GM19455 (cell line): ENCODE measurements around the gene HOXA3.

ENCODE experiments used
- ATAC-seq: cut with Tn5 transposase; IDR thresholded peaks from one replicate; pipeline ENCODE4 v1.9.1; 2021; ENCODE audit not compliant: unreplicated experiment

HOXA3 gene

DNA sequence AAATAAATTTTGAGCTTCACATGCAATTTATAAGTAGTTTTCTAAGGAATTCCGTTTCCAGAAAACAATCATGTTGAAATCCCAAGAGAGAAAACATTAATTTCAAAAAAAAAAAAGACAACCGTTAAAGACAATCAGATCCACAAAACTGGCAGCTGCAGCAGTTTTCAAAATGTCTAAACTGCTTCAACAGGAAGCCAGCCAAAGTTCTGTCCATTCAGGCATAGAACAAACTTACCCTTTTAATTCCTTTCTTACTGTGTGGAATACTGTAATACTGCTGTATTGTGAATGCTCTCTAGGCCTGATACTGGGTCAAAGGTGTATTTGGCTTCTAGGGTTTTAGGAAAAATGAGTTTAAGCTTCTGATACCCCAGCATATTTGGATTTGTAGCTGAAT, 88.2 kb downstream of the HOXA3 start:
- no peak for ATAC-seq

DNA sequence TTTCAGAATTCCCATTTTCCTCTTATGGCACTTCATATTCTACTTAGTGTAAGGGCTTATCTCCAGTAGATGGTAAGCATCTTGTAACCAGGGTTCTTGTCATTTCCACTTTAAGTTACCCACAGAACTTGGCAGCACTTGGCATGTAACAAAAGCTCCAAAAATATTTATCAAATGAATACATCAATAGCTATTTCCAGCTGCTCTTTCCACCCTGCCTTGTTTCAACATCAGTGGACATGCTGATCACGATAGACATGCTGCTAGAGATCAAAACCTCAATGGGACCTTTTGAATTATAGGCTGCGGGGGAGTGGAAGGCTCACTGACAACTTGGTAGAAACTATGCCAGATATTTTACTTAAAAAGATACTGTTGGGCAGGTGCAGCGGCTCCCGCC, 89.4 kb downstream of the HOXA3 start:
- ATAC-seq, result no peak
